Activated T-helper 2 cell treated with anti-CD3 and anti-CD28 coated beads, Interferon-gamma antibody, Interleukin-2, Interleukin-4, amounts not matched to agents 10 μg/mL and 5 μg/mL and 100 μg/mL, durations not matched to agents 14 hours and 24 hours and 36 hours (primary cell): ENCODE measurements around the gene NQO1. TPM values are rescaled to one million over a fixed set of nuclear protein-coding genes. Genes with fewer than 3 reads are reported as not detected.
A peak's percentile ranks its signal among the peaks of the same experiment; 100 is the strongest.
"Not testable (repeated sequence)": the region's sequence is repeated elsewhere in the genome, so short reads cannot be mapped to it uniquely, and the experiment has no call there.

Source experiments
- DNase-seq: peaks from one replicate; pipeline ENCODE4 v3.0.0; 2021; ENCODE audit warnings: low spot score
- H3K27ac Mint-ChIP-seq: one replicate; pipeline ENCODE4 v1.8.0; 2021; ENCODE audit warnings: mixed read lengths
- H3K27me3 Mint-ChIP-seq: one replicate; pipeline ENCODE4 v1.8.0; 2021; ENCODE audit warnings: low read depth, mixed read lengths
- H3K36me3 Mint-ChIP-seq: one replicate; pipeline ENCODE4 v1.8.0; 2021; ENCODE audit warnings: low read depth, mixed read lengths
- H3K4me1 Mint-ChIP-seq: one replicate; pipeline ENCODE4 v1.8.0; 2021; ENCODE audit warnings: low read depth, mixed read lengths
- H3K4me3 Mint-ChIP-seq: one replicate; pipeline ENCODE4 v1.8.0; 2021; ENCODE audit warnings: low read depth, mild to moderate bottlenecking, moderate library complexity, mixed read lengths
- H3K9me3 Mint-ChIP-seq: one replicate; pipeline ENCODE4 v1.8.0; 2021; ENCODE audit warnings: mixed read lengths
- intact Hi-C: fragments of 100-400 bp; cut with micrococcal nuclease; formaldehyde crosslinking; loops from one replicate; pipeline ENCODE4 v1.15.1; 2023
- total RNA-seq: library from RNA; stranded (reverse); gene quantifications from 2 replicates; pipeline ENCODE4 v1.2.3, GENCODE V29; 2022

NQO1 gene
- 9.0 and 9.2 TPM in 2 replicates for total RNA-seq

DNA sequence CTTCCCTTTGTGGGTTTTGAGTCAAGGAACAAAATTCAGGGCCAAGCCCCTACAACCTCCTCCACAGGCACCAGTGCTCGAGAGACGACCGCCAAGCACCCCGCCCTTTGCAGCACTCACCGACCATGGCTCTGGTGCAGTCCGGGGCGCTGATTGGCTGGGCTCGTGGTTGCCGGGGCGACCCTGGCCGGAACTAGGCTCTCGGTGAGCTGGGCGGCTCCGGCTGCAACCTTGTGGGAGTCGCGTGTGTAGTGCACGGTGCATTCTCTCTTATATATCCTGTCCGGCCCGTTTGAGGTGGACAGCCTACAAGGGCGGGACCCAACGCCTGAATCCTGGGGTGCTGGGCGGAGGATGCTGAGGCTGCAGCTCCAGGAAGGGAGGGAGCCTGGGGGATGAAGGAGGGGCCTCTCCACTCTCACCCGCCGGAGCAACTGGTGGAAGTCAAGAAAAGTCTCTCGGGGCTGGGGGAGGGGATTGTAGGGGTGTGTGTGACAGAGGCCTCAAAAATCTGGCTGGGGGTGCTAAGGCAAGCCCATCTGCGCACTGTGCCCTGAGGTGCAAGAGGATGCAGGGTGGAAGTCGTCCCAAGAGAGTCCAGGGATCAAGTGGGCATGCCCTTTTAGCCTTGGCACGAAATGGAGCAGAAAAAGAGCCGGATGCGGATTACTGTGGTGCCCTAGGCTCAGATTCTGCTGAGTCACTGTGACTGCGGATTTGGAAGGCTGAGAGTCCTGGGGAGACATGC is at the start of gene NQO1:
TSS of gene NQO1 (minus strand) at position 248 of the 748 bp plus-strand sequence. CDS start at position 127, 121 bp downstream.
- peaks cover 29% of the 10 kb centered on the region for H3K4me1 Mint-ChIP-seq
- no peaks in the 10 kb centered on the region for H3K9me3 Mint-ChIP-seq
- no peaks in the 10 kb centered on the region for H3K27me3 Mint-ChIP-seq

DNA sequence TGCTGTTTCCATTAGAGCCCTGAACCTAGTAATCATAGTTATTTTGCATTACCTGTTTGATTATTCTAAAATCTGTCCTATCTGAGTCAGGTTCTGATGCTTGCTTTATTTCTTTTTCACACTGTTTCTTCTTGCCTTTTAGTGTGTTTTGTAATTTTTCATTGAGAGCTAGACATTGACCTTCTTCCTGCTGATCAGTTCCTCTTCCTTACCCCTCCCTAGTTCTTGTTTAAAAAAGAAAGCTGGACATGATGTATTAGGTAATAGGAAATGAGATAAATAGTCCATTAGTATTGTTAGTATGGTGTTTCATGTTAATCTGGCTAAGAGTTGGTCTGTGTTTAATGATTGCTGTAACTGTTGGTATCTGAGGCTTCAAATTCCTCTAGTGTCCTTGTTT is 49.2 kb upstream of the NQO1 start:
- H3K27ac Mint-ChIP-seq = no peak overlapping the region

More for the DNA sequence above, at the start of gene NQO1:
- DNase-seq = peak; percentile 90
- Mint-ChIP-seq H3K36me3 (no peaks in the 10 kb centered on the region), H3K27ac (peak within 1 kb of the TSS; percentile 94), H3K4me3 (peak within 1 kb of the TSS; percentile 91)
- intact Hi-C loops = loop anchor here (1.0 kb wide), 1 partner anchor 28 kb away; the partner anchor contains the start of gene NOB1

GRCh38 chr16:69773260-69773947 is 47.0 kb upstream of the NQO1 start:
- Mint-ChIP-seq H3K4me1 (peaks cover 27% of the 10 kb centered on the region), H3K4me3 (no peak overlapping the region), H3K27me3 (no peaks in the 10 kb centered on the region), H3K36me3 (peaks cover 29% of the 10 kb centered on the region), H3K27ac (peak overlapping the region; percentile 52), H3K9me3 (peaks cover 18% of the 10 kb centered on the region)
- DNase-seq = no peak
- intact Hi-C loops = no loop called here

More for the DNA sequence above, 49.2 kb upstream of the NQO1 start:
- DNase-seq = no peak
- no peak overlapping the region for H3K4me3 Mint-ChIP-seq
- intact Hi-C loops = no loop called here
- H3K9me3 Mint-ChIP-seq = peaks cover 18% of the 10 kb centered on the region
- peaks cover 33% of the 10 kb centered on the region for H3K36me3 Mint-ChIP-seq
- H3K27me3 Mint-ChIP-seq = no peaks in the 10 kb centered on the region
- H3K4me1 Mint-ChIP-seq = peaks cover 25% of the 10 kb centered on the region

DNA sequence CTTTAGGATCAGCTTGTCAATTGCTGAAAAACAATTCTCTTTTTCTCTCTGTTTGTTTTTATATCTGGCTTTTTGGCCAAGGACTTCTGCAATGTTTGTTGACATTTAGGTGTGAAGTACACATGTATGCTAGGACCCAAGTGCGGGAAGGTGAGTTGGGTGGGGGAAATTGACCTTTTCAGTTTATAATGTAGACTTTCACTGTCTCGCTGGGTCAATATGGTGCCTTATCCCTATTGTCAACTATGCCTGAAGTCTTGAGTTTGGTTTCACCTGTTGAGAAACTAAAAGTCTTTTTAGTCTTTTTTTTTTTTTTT is 45.2 kb upstream of the NQO1 start:
- Mint-ChIP-seq H3K9me3 (peaks cover 18% of the 10 kb centered on the region), H3K4me1 (peaks cover 37% of the 10 kb centered on the region), H3K27me3 (no peaks in the 10 kb centered on the region), H3K36me3 (peaks cover 31% of the 10 kb centered on the region), H3K4me3 (no peak overlapping the region), H3K27ac (peak overlapping the region; percentile 41)
- intact Hi-C loops = no loop called here
- no peak for DNase-seq

DNA sequence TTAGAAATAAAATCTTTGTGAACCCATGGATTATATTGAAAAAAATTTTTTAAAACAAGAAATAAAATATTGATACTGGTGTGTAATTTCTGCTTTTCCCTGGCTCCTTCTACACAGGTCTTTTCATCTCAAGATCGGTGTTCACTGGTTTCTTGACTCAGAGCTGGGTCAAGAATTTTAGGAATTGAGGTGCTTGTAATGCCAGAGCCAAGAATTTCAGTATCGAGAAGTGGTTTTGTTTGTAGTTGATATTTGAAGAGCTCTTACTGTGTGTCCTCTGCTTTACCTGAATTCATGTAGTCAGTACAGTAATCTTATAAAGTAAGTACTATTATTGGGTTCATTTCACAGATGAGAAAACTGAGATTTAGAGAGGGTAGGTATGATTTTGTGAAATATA is 43.0 kb upstream of the NQO1 start:
- intact Hi-C loops = loop anchor here (10.0 kb wide), 1 partner anchor 925 kb away; the partner anchor contains the start of gene TANGO6

GRCh38 chr16:69768666-69769065 is 42.3 kb upstream of the NQO1 start:
- H3K9me3 Mint-ChIP-seq = no peaks in the 10 kb centered on the region
- peak overlapping the region; percentile 3 for H3K27ac Mint-ChIP-seq
- DNase-seq = no peak
- H3K36me3 Mint-ChIP-seq = peaks cover 14% of the 10 kb centered on the region
- no peaks in the 10 kb centered on the region for H3K27me3 Mint-ChIP-seq
- intact Hi-C loops = loop anchor here (10.0 kb wide), 1 partner anchor 924 kb away; the partner anchor contains the start of gene TANGO6
- no peak overlapping the region for H3K4me3 Mint-ChIP-seq
- peaks cover 38% of the 10 kb centered on the region for H3K4me1 Mint-ChIP-seq

More for the DNA sequence above, 43.0 kb upstream of the NQO1 start:
- H3K27ac Mint-ChIP-seq = no peak overlapping the region
- no peak overlapping the region for H3K4me3 Mint-ChIP-seq
- no peaks in the 10 kb centered on the region for H3K9me3 Mint-ChIP-seq
- H3K27me3 Mint-ChIP-seq = no peaks in the 10 kb centered on the region
- H3K36me3 Mint-ChIP-seq = peaks cover 19% of the 10 kb centered on the region
- peaks cover 35% of the 10 kb centered on the region for H3K4me1 Mint-ChIP-seq
- DNase-seq = no peak

- no peaks in the 10 kb centered on the region for H3K27me3 Mint-ChIP-seq
- H3K27ac Mint-ChIP-seq = no peak overlapping the region
- intact Hi-C loops = loop anchor here (10.0 kb wide), 1 partner anchor 923 kb away; the partner anchor contains the start of gene TANGO6
- peaks cover 14% of the 10 kb centered on the region for H3K36me3 Mint-ChIP-seq
- no peaks in the 10 kb centered on the region for H3K9me3 Mint-ChIP-seq
- DNase-seq = no peak
- H3K4me1 Mint-ChIP-seq = peaks cover 40% of the 10 kb centered on the region
- no peak overlapping the region for H3K4me3 Mint-ChIP-seq
Measured at GRCh38 chr16:69767459-69768229, 41.3 kb upstream of the NQO1 start.

DNA sequence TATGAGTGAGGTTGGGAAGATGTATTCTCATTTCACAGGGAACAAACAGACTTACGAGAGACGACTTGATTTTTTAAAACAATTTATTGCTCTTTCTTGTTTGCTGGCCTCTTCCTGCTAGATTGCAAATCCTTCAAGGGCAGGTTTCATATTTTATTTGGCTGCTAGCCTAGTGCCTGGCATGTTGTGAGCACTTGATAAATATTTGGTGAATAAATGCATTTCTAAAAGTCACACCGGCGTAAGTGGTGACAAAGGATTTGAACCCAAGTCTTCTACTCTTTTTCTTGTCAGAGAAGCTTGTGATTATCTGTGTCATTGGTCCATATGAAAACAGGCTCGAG is 37.2 kb upstream of the NQO1 start:
- DNase-seq = no peak
- no peaks in the 10 kb centered on the region for H3K9me3 Mint-ChIP-seq
- H3K27ac Mint-ChIP-seq = peak overlapping the region; percentile 96
- H3K36me3 Mint-ChIP-seq = peaks cover 14% of the 10 kb centered on the region
- H3K27me3 Mint-ChIP-seq = no peaks in the 10 kb centered on the region
- intact Hi-C loops = loop anchor here (5.0 to 10.0 kb wide), 2 partner anchors 759 to 919 kb away; partner anchors contain the start of genes COG4, SF3B3 and TANGO6
- H3K4me1 Mint-ChIP-seq = peaks cover 30% of the 10 kb centered on the region
- H3K4me3 Mint-ChIP-seq = peak overlapping the region; percentile 91

DNA sequence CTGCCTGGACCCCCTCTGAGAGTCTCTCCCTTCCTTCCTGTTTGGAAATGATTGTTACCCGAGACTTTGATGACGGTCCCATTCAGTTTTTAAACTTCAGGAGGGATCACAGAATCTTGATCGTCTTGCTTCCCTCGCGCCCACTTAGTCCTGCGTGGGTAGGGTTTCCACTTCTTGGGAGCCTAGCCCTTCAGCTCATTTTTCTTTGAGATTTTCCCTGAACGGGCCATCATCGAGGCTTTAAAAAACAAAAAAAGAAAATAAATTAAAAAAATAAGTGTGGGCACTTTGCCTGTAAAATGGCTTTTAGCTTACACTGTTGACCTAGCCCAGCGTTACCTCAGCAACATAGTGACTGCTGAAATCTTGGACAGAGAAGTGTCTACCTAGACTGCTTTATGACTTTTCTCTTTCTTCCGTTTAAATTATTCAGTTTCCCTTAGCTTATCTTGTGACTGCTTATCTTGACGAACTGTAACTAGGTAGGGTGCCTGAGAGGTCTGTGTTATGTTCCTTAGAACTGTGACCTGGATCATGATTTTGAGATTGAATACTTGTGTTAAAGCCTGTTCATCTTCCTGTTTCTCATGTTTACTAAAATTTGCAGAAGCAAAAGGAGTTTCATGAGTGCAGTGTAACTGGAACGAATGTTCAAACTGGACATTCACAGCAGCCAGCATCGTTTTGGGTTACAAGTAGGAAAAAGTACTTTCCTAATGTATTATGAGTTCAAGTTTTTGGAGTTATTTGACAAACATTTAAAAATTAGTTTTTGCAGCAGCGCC is 36.6 kb upstream of the NQO1 start:
- Mint-ChIP-seq H3K36me3 (peaks cover 14% of the 10 kb centered on the region), H3K27me3 (no peaks in the 10 kb centered on the region), H3K9me3 (no peaks in the 10 kb centered on the region), H3K27ac (peak overlapping the region; percentile 96), H3K4me1 (peaks cover 30% of the 10 kb centered on the region), H3K4me3 (peak overlapping the region; percentile 91)
- intact Hi-C loops = loop anchor here (5.0 to 10.0 kb wide), 2 partner anchors 759 to 918 kb away; partner anchors contain the start of genes COG4, SF3B3 and TANGO6
- no peak for DNase-seq

DNA sequence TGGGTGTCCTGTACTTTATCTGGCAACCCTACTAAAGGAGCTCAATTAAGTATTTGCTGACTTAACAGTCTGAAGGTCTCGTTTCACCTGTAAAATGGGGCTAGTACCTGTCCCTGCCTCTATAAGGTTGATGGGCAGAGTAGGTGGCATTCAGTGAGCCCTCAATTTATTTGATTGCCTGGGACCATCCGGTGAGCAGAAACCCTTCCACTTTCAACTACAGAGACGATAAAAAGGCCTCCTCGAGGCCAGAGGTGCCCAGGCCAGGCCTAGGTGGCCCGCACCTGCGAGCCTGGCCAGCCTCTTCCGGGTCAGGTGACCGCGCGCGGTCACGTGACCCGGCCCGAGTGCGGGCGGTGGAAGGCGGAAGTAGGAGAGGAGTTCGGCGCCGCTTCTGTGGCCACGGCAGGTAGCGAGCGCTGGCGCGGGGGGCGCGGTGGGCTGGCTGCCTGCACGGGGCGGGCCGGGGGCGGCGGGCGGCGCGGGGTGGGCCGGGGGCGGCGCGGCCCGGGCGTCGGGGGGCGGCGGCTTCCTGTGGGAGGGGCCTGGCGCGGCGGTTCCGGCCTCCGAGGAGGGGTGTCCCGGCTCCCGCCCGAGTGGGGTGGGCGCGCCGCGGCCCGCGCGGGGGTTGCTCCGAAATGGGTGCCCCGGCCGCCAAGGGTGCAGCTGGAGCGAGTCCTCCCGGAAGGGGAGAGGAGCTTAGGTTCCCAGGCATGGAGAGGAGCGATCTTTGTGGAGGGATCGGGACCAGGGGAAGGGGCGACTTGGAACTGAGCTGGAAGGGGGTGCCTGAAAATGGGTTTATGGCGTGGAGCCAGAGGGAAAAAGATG is 35.8 kb upstream of the NQO1 start, which contains the start of gene WWP2:
TSS of gene WWP2 (plus strand) at position 350 of the 831 bp plus-strand sequence. CDS start 24,679 bp downstream, outside the sequence.
- intact Hi-C loops = loop anchor here (5.0 to 10.0 kb wide), 2 partner anchors 760 to 917 kb away; partner anchors contain the start of genes COG4, SF3B3 and TANGO6
- H3K9me3 Mint-ChIP-seq = no peaks in the 10 kb centered on the region
- H3K36me3 Mint-ChIP-seq = peaks cover 11% of the 10 kb centered on the region
- H3K4me1 Mint-ChIP-seq = peaks cover 23% of the 10 kb centered on the region
- H3K4me3 Mint-ChIP-seq = peak within 1 kb of the TSS; percentile 91
- peak within 1 kb of the TSS; percentile 96 for H3K27ac Mint-ChIP-seq
- DNase-seq = peak; percentile 66
- H3K27me3 Mint-ChIP-seq = no peaks in the 10 kb centered on the region

DNA sequence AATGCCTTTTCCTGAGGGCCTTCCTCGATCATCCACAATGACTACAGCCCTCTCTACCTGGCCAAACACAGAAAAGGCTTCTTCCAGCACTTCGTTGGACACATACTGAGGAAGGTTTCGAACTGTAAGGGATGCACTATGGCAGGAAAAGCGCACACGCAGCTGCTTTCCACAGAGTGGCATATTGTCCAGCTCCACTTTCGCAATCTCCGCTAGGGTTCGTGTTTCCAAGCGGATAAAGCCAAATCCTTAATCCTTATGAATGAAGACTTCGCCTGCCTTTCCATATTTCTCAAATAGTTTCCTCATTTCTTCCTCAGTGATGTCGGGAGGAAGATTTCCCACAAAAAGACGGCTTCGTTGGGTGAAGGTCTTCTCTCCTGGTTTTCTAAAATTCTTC is 31.0 kb upstream of the NQO1 start:
- H3K9me3 Mint-ChIP-seq, H3K4me3 Mint-ChIP-seq, DNase-seq, intact Hi-C loops, H3K27me3 Mint-ChIP-seq, H3K27ac Mint-ChIP-seq: not testable (repeated sequence)
- Mint-ChIP-seq H3K36me3 (peaks cover 21% of the 10 kb centered on the region), H3K4me1 (peaks cover 19% of the 10 kb centered on the region)
